GM18858 (cell line): Measurements from ENCODE around the gene CELSR1.
"Not testable (repeated sequence)": the region's sequence is repeated elsewhere in the genome, so short reads cannot be mapped to it uniquely, and the experiment has no call there.

ENCODE experiments used
- ATAC-seq: cut with Tn5 transposase; IDR thresholded peaks from one replicate; pipeline ENCODE4 v1.9.1; 2021; ENCODE audit not compliant: unreplicated experiment

The CELSR1 gene

DNA sequence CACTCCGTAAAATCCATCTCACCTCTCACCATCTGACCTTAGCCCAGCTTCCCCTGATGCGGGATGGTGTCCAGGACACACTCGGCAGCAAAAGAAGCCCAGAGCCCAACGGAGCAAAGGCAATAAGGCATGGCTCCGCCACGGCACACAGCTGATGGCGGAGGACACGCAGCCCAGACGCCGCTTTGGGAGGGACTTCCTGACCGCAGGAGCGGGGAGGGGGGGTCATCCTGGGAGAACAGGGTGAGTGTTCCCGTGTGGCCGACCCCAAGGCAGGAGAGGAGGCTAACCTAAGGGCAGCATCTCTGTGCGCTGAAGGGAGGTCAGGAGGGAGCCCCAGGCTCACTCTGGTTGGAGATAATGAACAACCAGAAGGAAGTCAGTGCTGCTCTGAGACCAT lies 130.6 kb downstream of the CELSR1 start:
- ATAC-seq, result no peak

GRCh38 chr22:46406349-46406748 lies 131.1 kb downstream of the CELSR1 start:
- no peak for ATAC-seq

DNA sequence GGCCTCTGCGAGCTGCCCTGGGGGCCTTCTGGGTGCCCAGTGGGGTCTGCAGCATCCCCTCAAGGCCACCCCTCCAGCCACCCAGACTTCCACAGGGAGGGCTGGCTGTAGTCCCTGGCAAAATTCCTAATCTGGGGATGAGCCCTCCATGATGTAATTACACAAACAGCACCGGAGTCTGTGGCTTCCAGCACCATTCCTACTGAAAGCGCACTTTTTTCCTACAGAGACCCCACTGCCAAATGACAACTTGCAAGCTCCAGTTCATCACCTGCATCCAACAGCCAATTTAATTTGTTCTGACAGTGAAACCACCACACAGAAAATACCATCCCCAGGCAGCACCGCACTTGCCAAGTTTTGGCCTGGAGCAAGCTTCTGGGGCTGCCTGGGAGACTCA lies 131.5 kb downstream of the CELSR1 start:
- no peak for ATAC-seq

DNA sequence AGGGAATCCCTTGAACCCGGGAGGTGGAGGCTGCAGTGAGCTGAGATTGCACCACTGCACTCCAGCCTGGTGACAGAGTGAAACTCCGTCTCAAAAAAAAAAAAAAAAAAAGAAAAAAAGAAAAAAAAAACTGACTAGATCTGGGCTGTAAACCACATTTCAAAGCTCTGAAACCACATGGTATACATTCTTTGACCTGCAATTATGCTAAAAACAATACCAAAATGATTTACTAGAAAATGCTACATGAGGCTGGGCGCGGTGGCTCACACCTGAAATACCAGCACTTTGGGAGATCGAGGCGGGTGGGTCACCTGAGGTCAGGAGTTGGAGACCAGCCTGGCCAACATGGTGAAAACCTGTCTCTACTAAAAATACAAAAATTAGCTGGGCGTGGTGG lies 133.5 kb downstream of the CELSR1 start:
- not testable (repeated sequence) for ATAC-seq

GRCh38 chr22:46402505-46402904 lies 134.9 kb downstream of the CELSR1 start:
- no peak for ATAC-seq

- no peak for ATAC-seq
Observed at GRCh38 chr22:46401370-46401769, 136.1 kb downstream of the CELSR1 start.

DNA sequence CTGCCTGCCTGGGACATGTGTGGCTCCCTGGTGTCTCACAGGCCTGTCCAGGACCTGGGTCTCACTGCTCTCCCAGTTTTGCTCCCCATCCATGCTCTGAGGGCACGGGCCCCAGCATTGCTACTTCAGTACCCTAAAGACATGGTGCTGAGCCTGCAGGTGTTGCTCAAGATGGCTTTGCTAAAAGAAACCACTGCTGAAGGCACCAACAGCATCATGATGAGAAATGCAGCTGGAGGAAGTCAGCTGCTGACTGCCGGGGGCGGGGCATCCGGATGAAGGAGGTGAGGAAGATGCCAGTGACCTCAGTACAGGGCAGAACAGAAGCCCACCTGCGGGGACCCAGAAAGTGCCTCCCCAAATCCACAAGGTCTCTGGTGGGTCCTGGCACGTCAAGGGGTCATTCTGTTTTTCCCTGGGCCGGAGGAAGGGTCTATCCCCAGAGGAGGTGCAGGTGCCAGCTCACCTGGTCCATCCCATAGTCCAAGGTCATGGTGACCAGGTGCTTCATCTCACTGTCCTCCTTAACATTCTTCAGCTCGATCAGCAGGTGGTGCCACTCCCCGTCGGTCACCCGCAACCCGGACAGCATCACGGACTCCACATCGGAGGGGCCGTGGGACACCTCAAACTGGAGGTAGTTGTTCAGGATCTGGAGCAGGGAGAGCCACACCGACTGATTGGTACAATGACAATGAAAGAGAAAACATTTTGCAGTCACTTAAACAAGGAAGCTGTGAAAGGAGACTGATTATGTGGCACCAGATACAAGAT lies 138.0 kb downstream of the CELSR1 start:
- no peak for ATAC-seq

DNA sequence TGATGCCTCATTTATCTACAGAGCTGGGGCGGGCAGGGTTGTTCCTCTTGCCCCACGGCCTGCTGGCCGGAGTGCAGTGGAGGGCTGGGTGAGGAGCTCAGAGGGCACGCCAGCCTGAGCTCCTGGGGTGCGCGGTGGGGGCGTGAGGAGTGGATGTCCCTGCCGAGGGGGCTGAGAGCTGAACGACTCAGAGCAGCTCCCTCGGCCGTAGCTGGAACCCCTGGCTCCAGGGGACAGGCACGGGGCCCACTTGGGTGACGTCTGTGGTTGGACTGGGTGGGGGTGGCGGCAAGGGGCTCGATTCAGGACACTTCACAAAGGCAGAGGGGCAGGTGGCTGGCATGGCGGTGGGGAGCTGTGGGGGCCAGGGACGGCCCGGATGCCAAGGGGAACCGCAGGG lies 139.5 kb downstream of the CELSR1 start:
- ATAC-seq, result no peak

DNA sequence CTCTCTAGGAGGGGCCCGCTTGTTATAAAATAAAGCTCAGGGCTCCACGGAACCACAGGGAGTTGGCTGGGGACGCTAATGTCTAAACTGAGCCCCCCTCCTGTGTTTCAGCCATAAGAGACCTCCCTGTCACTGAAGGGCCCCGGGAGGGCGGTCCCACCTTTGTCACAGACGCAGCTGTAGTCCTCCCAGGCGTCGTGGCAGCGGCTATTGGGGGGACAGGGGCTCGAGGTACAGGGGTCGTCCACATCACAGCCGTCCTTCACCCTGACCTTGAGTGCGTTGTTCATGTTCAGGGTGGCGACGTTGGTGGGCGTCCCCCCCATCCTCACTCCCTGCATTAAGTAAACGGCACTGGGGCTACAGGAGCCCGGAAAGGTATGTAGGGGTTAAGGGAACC lies 139.9 kb downstream of the CELSR1 start:
- no peak for ATAC-seq

GRCh38 chr22:46397049-46397448 lies 140.4 kb downstream of the CELSR1 start:
- ATAC-seq, result not testable (repeated sequence)

DNA sequence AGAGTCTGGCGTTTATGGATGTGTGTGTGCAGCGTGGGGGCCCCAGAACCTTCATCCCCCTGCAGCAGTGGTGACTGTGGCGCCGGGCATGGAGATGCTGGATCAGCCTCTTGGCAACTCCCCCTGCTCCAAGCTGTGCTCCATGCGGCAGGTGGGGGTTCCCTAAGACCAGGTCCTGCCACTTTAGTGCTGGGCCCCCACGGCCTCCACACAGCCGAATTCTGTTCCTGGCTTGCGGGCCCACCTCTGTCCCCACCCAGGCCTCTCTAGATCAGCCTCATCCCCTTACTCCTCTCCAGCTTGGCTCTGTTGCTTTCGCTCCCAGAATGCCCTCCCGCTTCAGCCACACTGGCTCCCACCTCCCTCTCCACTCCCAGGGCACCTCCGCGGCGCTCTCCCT lies 142.3 kb downstream of the CELSR1 start:
- ATAC-seq, result no peak

- ATAC-seq, result no peak
Observed at GRCh38 chr22:46394622-46395021, 142.8 kb downstream of the CELSR1 start.

DNA sequence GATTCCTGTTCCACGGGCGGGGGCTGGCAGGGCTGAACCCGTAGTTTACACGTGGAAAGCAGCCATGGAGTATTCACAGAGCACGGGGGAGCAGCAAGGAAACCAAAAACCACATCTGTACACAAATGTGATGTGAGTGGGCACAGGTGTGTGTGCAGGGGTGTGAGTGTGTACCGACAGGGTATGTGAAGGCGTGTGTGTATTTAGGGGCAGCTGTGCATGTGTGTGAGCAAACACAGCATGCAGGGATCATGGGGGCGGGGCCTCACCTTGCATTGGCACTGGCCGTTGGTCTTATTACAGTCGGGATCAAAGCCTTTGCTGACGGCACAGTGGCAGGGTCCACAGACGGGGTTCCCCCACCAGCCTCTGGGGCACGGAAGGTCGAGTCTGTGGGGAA lies 143.5 kb downstream of the CELSR1 start:
- ATAC-seq, result no peak

- ATAC-seq, result no peak
Observed at GRCh38 chr22:46392137-46392844, 145.1 kb downstream of the CELSR1 start.

GRCh38 chr22:46391486-46392136 lies 145.8 kb downstream of the CELSR1 start:
- no peak for ATAC-seq

DNA sequence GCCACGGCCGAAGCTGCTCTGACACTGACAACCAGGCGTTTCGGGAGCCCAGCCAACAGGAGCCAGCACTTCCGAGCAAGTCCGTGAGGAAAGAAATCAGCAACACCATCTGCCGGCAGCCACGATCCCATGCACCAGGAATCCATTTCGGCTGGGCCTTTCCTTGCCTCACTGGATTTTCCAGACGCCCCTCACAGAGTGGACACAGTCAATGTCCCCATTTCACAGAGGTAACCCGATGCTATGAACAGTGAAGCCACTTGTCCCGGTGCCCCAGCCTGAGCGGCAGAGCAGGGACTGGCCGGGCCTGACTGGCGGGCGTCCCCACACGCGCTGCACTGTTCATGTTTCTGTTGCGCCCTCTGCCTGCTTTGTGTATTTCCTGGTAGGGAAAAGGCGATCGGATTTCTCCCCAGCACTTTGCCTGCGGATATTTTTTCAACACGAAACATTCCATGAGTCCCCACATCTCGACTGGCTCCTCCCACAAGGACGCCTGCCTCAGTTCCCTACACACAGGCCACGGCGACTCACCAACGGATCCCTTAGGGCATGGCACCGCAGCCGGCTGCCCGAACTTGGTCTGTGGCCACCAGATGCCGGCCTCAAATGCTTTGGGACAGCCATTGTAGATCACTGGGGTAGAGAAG lies 146.6 kb downstream of the CELSR1 start:
- no peak for ATAC-seq

GRCh38 chr22:46390105-46390651 lies 147.2 kb downstream of the CELSR1 start:
- ATAC-seq, result no peak

DNA sequence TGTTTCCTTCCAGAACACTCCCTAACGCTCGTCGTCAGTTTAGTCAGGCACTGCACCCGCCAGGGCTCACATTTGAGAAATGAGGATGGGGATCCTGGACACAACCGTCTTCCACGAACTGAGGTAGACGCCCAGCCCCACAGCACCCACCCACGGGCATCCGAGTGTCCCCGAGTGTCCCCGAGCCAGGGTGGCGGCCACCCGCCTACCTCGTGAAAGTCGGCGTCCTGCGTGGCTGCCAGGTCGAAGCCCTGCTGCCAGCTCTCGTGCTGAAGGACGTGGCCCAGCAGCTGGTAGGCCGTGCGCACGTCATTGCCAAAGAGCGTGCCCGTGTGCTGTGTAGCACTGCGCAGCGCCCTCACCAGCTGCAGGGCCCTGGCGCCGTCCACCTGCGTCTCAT lies 148.3 kb downstream of the CELSR1 start:
- no peak for ATAC-seq

GRCh38 chr22:46388647-46389046 lies 148.8 kb downstream of the CELSR1 start:
- ATAC-seq, result no peak

DNA sequence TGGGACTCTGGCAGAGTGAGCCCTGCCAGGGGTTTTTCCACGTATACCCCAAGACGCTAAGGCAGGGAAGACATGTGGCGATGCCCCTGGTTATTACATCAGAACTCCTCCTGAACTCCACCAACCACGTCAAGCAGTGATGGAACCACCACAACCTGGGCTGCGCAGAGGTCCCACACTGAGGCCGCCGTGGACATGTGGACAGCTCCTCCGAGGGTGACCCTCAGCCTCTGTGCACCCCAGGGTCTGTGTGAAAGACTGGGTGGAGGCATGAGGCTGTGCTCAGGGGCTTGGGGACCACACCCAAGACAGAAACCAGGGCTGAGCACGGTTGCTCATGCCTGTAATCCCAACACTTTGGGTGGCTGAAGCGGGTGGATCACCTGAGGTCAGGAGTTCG lies 149.7 kb downstream of the CELSR1 start:
- no peak for ATAC-seq

- no peak for ATAC-seq
Observed at GRCh38 chr22:46386312-46386711, 151.1 kb downstream of the CELSR1 start.
